ENCODE data around the gene SCRN2.

GRCh38 chr17:47864791-47865216 lies 23.7 kb upstream of the SCRN2 start:
- TF ChIP-seq CREB5 (CRISPR knock-in tag; IDR thresholded peaks at IDR 0.05; ENCODE audit: low read depth) (no peak), OSR1 (CRISPR knock-in tag; IDR thresholded peaks at IDR 0.05) (no peak)

Measured in SK-N-SH treated with all-trans-retinoic acid at 6 μM for 48 hours (cell line).